ENCODE results near the gene FEM1B. TPM values are rescaled to one million over a fixed set of nuclear protein-coding genes. Genes with fewer than 3 reads are reported as not detected.

Gene FEM1B
- total RNA-seq, 1 donor from 2014 or later: 29.5 TPM

GRCh38 chr15:68305420-68305871 lies 27.9 kb downstream of the FEM1B start:
- DNase-seq (ENCODE audit: extremely low read depth, low read depth, low spot score): no peak

GRCh38 chr15:68307131-68307928 lies 29.8 kb downstream of the FEM1B start:
- no peak for DNase-seq (ENCODE audit: extremely low read depth, low read depth, low spot score)

- no peak for DNase-seq (ENCODE audit: extremely low read depth, low read depth, low spot score)
These were observed 31.5 kb downstream of the FEM1B start for GRCh38 chr15:68309024-68309423.

GRCh38 chr15:68310178-68310803 lies 32.7 kb downstream of the FEM1B start:
- DNase-seq (ENCODE audit: extremely low read depth, low read depth, low spot score): no peak

GRCh38 chr15:68310804-68311463 lies 33.4 kb downstream of the FEM1B start:
- no peak for DNase-seq (ENCODE audit: extremely low read depth, low read depth, low spot score)

GRCh38 chr15:68311464-68311835 lies 33.9 kb downstream of the FEM1B start:
- no peak for DNase-seq (ENCODE audit: extremely low read depth, low read depth, low spot score)

GRCh38 chr15:68311859-68312557 lies 34.5 kb downstream of the FEM1B start:
- no peak for DNase-seq (ENCODE audit: extremely low read depth, low read depth, low spot score)

- DNase-seq (ENCODE audit: extremely low read depth, low read depth, low spot score): no peak
These were observed 35.2 kb downstream of the FEM1B start for GRCh38 chr15:68312701-68313204.

- no peak for DNase-seq (ENCODE audit: extremely low read depth, low read depth, low spot score)
These were observed 36.2 kb downstream of the FEM1B start for GRCh38 chr15:68313501-68314410.

- DNase-seq (ENCODE audit: extremely low read depth, low read depth, low spot score): no peak
These were observed 37.0 kb downstream of the FEM1B start for GRCh38 chr15:68314563-68314962.

GRCh38 chr15:68315035-68315434 lies 37.5 kb downstream of the FEM1B start:
- no peak for DNase-seq (ENCODE audit: extremely low read depth, low read depth, low spot score)

- no peak for DNase-seq (ENCODE audit: extremely low read depth, low read depth, low spot score)
These were observed 38.0 kb downstream of the FEM1B start for GRCh38 chr15:68315495-68316031.

- no peak for DNase-seq (ENCODE audit: extremely low read depth, low read depth, low spot score)
These were observed 38.7 kb downstream of the FEM1B start for GRCh38 chr15:68316061-68316804.

GRCh38 chr15:68317281-68318007 lies 39.9 kb downstream of the FEM1B start:
- DNase-seq (ENCODE audit: extremely low read depth, low read depth, low spot score): no peak

- DNase-seq (ENCODE audit: extremely low read depth, low read depth, low spot score): no peak
These were observed 40.7 kb downstream of the FEM1B start for GRCh38 chr15:68318008-68318835.

GRCh38 chr15:68318931-68319909 lies 41.7 kb downstream of the FEM1B start:
- no peak for DNase-seq (ENCODE audit: extremely low read depth, low read depth, low spot score)

Measured in glomerular endothelial cell (primary cell).